Keratinocyte (primary cell): ENCODE results near the gene CRABP1. TPM values are rescaled to one million over a fixed set of nuclear protein-coding genes. Genes with fewer than 3 reads are reported as not detected.

Experiments used
- DNase-seq: peaks from one replicate; pipeline ENCODE4 v3.0.0-alpha.2; 2011; ENCODE audit warnings: low read depth, missing footprints, low spot score
- FAIRE-seq: peaks from 2 replicates; lab custom pipeline; 2011; peaks lifted over from hg19 to GRCh38; lab: Jason Lieb, UNC
- H2AFZ ChIP-seq: 2 replicates; pipeline ENCODE4 v1.6.0; 2012; ENCODE audit warnings: low read length, control low read depth, inconsistent platforms; ENCODE audit not compliant: control insufficient read depth
- H3K27ac ChIP-seq: 2 replicates; pipeline ENCODE4 v1.5.1; 2011; ENCODE audit warnings: low read length; ENCODE audit not compliant: control insufficient read depth, insufficient read depth
- H3K27me3 ChIP-seq: 3 replicates; pipeline ENCODE4 v1.6.0; 2011; ENCODE audit warnings: low read length; ENCODE audit not compliant: control insufficient read depth, insufficient read depth; ENCODE audit errors: extremely low read depth
- H3K36me3 ChIP-seq, 2 experiments: 2 replicates in 1 of 2; 3 replicates in 1 of 2; pipeline ENCODE4 v1.5.1; 2011; ENCODE audit warnings: low read length in 2 of 2, mild to moderate bottlenecking in 1 of 2; ENCODE audit not compliant: control insufficient read depth in 2 of 2, insufficient read depth in 2 of 2; ENCODE audit errors: extremely low read depth in 1 of 2
- H3K4me1 ChIP-seq: 3 replicates; pipeline ENCODE4 v1.5.1; 2011; ENCODE audit warnings: low read length; ENCODE audit not compliant: control insufficient read depth, insufficient read depth; ENCODE audit errors: extremely low read depth
- H3K4me2 ChIP-seq: 3 replicates; pipeline ENCODE4 v1.6.0; 2011; ENCODE audit warnings: low read depth, low read length; ENCODE audit not compliant: control insufficient read depth, insufficient read depth; ENCODE audit errors: extremely low read depth
- H3K4me3 ChIP-seq, 3 experiments: fragments of 200-600 bp in 1 of 3; sonication (generic) in 1 of 3; 2 replicates in 2 of 3; 3 replicates in 1 of 3; pipeline ENCODE4 v1.5.1; 2011 to 2016; ENCODE audit warnings: low read length in 3 of 3, mild to moderate bottlenecking in 3 of 3, control low read depth in 2 of 3, inconsistent platforms in 1 of 3, low read depth in 1 of 3, mixed read lengths in 1 of 3, mixed run types in 1 of 3, moderate library complexity in 1 of 3; ENCODE audit not compliant: control insufficient read depth in 2 of 3, insufficient read depth in 2 of 3; ENCODE audit errors: extremely low read depth in 1 of 3
- H3K79me2 ChIP-seq: 2 replicates; pipeline ENCODE4 v1.6.0; 2012; ENCODE audit warnings: low read length; ENCODE audit not compliant: control insufficient read depth, insufficient read depth
- H3K9ac ChIP-seq: 3 replicates; pipeline ENCODE4 v1.6.0; 2011; ENCODE audit warnings: low read length; ENCODE audit not compliant: control insufficient read depth, insufficient read depth; ENCODE audit errors: extremely low read depth
- H3K9me1 ChIP-seq: 3 replicates; pipeline ENCODE4 v1.6.0; 2011; ENCODE audit warnings: low read length; ENCODE audit not compliant: control insufficient read depth, insufficient read depth; ENCODE audit errors: extremely low read depth
- H3K9me3 ChIP-seq: 2 replicates; pipeline ENCODE4 v1.5.1; 2012; ENCODE audit warnings: low read depth, low read length; ENCODE audit not compliant: control insufficient read depth
- H4K20me1 ChIP-seq: 3 replicates; pipeline ENCODE4 v1.6.0; 2011; ENCODE audit warnings: low read length; ENCODE audit not compliant: control insufficient read depth, insufficient read depth; ENCODE audit errors: extremely low read depth
- CTCF ChIP-seq, 3 experiments: IDR thresholded peaks in 1 of 3; conservative IDR thresholded peaks in 1 of 3; optimal IDR thresholded peaks in 1 of 3; 2 replicates in 2 of 3; 3 replicates in 1 of 3; pipeline versions ENCODE3 to v1.5.1; 2011; ENCODE audit warnings: low read length in 3 of 3, mild to moderate bottlenecking in 3 of 3, moderate library complexity in 2 of 3, control low read depth in 1 of 3, inconsistent platforms in 1 of 3; ENCODE audit not compliant: insufficient read depth in 2 of 3; ENCODE audit errors: extremely low read depth in 1 of 3
- EZH2 ChIP-seq: IDR thresholded peaks from one replicate; pipeline ENCODE4 v1.6.1; 2012; ENCODE audit warnings: inconsistent platforms, mild to moderate bottlenecking, low read length, moderate library complexity
- dilution Hi-C: fragments of 300-500 bp; cut with MboI; formaldehyde crosslinking; loops from one replicate; pipeline ENCODE4 v1.7.0; 2020; ENCODE audit warnings: low sequenced_read_pairs; ENCODE audit not compliant: extremely low pct_ligation_motif_present
- polyA plus RNA-seq, 5 experiments: library from polyadenylated mRNA; depleted of rRNA in 3 of 5; stranded (reverse) in 3 of 5; stranded (forward) in 1 of 5; unstranded in 1 of 5; fragments of >200 nt; gene quantifications; 1 replicate in 1 of 5; 2 replicates in 3 of 5; 3 replicates in 1 of 5; pipeline versions ENCODE4 v1.2.1 to v1.2.3, GENCODE V29; 2011 to 2012; ENCODE audit warnings: missing spikeins in 2 of 5, low read depth in 1 of 5, low replicate concordance in 1 of 5

CRABP1 gene
- polyA plus RNA-seq, 1 donor (not counting 4 experiments of a cell fraction or from before 2014, with no cell fraction given): not detected

GRCh38 chr15:78387246-78388037 lies 47.3 kb downstream of the CRABP1 start:
- H3K9ac ChIP-seq: no peak overlapping the region
- DNase-seq (no peak), FAIRE-seq (no peak)
- H2AFZ ChIP-seq: no peak overlapping the region
- H3K27me3 ChIP-seq: peaks cover 44% of the 10 kb centered on the region
- no peaks in the 10 kb centered on the region for H3K36me3 ChIP-seq
- H3K4me2 ChIP-seq: no peak overlapping the region
- H3K27ac ChIP-seq: no peak overlapping the region
- dilution Hi-C loops: no loop called here
- no peaks in the 10 kb centered on the region for H3K4me1 ChIP-seq
- no peaks in the 10 kb centered on the region for H3K9me1 ChIP-seq
- H3K4me3 ChIP-seq: no peak overlapping the region
- TF ChIP-seq EZH2 (no peak), CTCF (optimal IDR thresholded peaks at IDR 0.05 in 1 of 3, IDR thresholded peaks at IDR 0.05 in 1 of 3, conservative IDR thresholded peaks at IDR 0.05 in 1 of 3; ENCODE audit: extremely low read depth in 1 of 3, insufficient read depth in 2 of 3, low read length in 3 of 3) (no peak)
- H3K9me3 ChIP-seq: no peaks in the 10 kb centered on the region
- H4K20me1 ChIP-seq: no peaks in the 10 kb centered on the region
- no peaks in the 10 kb centered on the region for H3K79me2 ChIP-seq

- H3K4me3 ChIP-seq: no peak overlapping the region
- peaks cover 42% of the 10 kb centered on the region for H3K27me3 ChIP-seq
- H3K27ac ChIP-seq: no peak overlapping the region
- no peaks in the 10 kb centered on the region for H3K9me3 ChIP-seq
- no peaks in the 10 kb centered on the region for H3K9me1 ChIP-seq
- TF ChIP-seq EZH2 (no peak), CTCF (optimal IDR thresholded peaks at IDR 0.05 in 1 of 3, IDR thresholded peaks at IDR 0.05 in 1 of 3, conservative IDR thresholded peaks at IDR 0.05 in 1 of 3; ENCODE audit: extremely low read depth in 1 of 3, insufficient read depth in 2 of 3, low read length in 3 of 3) (no peak)
- H3K36me3 ChIP-seq: no peaks in the 10 kb centered on the region
- no peaks in the 10 kb centered on the region for H3K79me2 ChIP-seq
- dilution Hi-C loops: no loop called here
- H4K20me1 ChIP-seq: no peaks in the 10 kb centered on the region
- no peak overlapping the region for H3K9ac ChIP-seq
- no peak overlapping the region for H2AFZ ChIP-seq
- no peaks in the 10 kb centered on the region for H3K4me1 ChIP-seq
- FAIRE-seq (no peak), DNase-seq (no peak)
- no peak overlapping the region for H3K4me2 ChIP-seq
Observed at GRCh38 chr15:78388865-78389264, 48.7 kb downstream of the CRABP1 start.
